Progenitor cell of endocrine pancreas (in vitro differentiated cells): ENCODE results near the gene RYR3. TPM values are rescaled to one million over a fixed set of nuclear protein-coding genes. Genes with fewer than 3 reads are reported as not detected.

Experiments used
- DNase-seq: peaks from one replicate; pipeline ENCODE4 v3.0.0; 2021; ENCODE audit warnings: low spot score; ENCODE audit not compliant: unreplicated experiment
- H3K27ac Mint-ChIP-seq: 2 replicates; pipeline ENCODE4 v1.8.0; 2021; ENCODE audit warnings: mild to moderate bottlenecking, moderate library complexity, mixed read lengths
- H3K27me3 Mint-ChIP-seq: 2 replicates; pipeline ENCODE4 v1.8.0; 2021; ENCODE audit warnings: mixed read lengths
- H3K36me3 Mint-ChIP-seq: 2 replicates; pipeline ENCODE4 v1.8.0; 2022; ENCODE audit warnings: mixed read lengths; ENCODE audit not compliant: insufficient read depth
- H3K4me1 Mint-ChIP-seq: 2 replicates; pipeline ENCODE4 v1.8.0; 2021; ENCODE audit warnings: low read depth, mixed read lengths
- H3K4me3 Mint-ChIP-seq: 2 replicates; pipeline ENCODE4 v1.8.0; 2021; ENCODE audit warnings: low read depth, mild to moderate bottlenecking, moderate library complexity, mixed read lengths
- H3K9me3 Mint-ChIP-seq: 2 replicates; pipeline ENCODE4 v1.8.0; 2021; ENCODE audit warnings: low read depth, mixed read lengths
- total RNA-seq: library from RNA; stranded (reverse); gene quantifications from 2 replicates; pipeline ENCODE4 v1.2.1, GENCODE V29; 2021
- TF ChIP-seq, protein P1 (sequence below): fragments of 200-600 bp; sonication (generic); IDR thresholded peaks from one replicate; pipeline ENCODE4 v1.5.0; 2021; ENCODE audit warnings: antibody characterized with exemption, mild to moderate bottlenecking; ENCODE audit not compliant: unreplicated experiment

Gene RYR3
- total RNA-seq, 1 donor from 2014 or later: 0.07 TPM

DNA sequence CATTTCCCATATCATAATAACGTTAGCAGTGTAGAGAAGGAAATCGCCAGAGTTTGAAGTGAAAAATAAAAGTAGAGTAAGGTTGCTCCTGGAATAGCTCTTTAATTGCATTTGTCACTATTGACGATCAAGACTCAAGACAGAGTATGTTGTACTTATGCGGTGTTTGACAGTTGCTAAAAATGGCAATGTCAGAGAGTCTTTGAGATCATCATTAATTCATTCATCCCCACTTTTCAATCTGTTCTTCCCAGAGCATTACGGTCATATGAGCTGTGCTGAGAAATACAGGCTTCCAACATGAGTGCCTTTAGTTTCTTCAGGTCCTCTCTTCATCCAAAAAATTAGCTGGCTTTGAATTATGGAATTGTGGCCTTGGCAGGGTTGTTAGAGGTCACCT lies 483.7 kb downstream of the RYR3 start:
- Mint-ChIP-seq H3K27ac (no peak overlapping the region), H3K4me1 (peaks cover 10% of the 10 kb centered on the region), H3K4me3 (no peak overlapping the region), H3K27me3 (no peaks in the 10 kb centered on the region), H3K9me3 (peaks cover 4% of the 10 kb centered on the region), H3K36me3 (no peaks in the 10 kb centered on the region)
- TF ChIP-seq, protein P1, sequence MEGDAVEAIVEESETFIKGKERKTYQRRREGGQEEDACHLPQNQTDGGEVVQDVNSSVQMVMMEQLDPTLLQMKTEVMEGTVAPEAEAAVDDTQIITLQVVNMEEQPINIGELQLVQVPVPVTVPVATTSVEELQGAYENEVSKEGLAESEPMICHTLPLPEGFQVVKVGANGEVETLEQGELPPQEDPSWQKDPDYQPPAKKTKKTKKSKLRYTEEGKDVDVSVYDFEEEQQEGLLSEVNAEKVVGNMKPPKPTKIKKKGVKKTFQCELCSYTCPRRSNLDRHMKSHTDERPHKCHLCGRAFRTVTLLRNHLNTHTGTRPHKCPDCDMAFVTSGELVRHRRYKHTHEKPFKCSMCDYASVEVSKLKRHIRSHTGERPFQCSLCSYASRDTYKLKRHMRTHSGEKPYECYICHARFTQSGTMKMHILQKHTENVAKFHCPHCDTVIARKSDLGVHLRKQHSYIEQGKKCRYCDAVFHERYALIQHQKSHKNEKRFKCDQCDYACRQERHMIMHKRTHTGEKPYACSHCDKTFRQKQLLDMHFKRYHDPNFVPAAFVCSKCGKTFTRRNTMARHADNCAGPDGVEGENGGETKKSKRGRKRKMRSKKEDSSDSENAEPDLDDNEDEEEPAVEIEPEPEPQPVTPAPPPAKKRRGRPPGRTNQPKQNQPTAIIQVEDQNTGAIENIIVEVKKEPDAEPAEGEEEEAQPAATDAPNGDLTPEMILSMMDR: no peak
- DNase-seq: no peak

DNA sequence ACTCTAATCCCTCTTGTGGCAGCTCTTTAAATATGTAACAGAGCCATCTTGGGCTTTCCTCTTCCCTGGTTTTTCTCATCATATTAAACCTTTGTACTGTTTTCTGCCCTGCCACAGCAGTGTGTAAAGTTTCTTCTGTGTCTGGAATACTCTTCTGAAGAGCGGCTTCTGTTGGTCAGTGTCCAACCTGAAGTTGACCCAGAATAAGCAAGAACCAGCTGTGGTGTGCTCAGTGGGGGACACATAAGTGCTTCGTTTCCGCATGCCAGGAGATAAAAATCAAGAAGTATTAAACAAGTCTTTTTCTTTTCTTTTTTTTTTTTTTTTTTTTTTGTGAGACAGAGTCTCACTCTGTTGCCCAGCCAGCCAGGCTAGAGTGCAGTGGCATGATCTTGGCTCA lies 484.3 kb downstream of the RYR3 start:
- no peak overlapping the region for H3K4me3 Mint-ChIP-seq

DNA sequence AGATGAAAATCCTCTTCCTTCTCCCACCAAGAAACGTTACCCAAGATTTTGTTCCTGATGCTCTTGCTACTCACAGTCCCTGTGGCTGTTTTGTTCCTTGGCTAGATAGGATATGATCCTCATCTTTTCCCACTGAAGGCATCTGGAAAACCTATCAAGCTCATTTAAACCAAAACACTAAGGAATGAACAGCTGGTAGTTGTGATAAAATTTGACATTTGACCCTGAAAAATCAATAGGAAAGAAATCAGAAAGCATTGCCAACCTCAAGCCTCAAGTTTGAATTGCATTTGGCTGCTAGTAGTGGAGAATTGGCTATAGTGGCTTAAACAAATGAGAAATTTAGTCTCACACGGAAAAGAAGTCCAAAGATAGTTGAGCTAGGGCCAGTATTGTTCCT lies 486.9 kb downstream of the RYR3 start:
- TF ChIP-seq, protein P1: no peak
- H3K27me3 Mint-ChIP-seq: no peaks in the 10 kb centered on the region
- no peak overlapping the region for H3K27ac Mint-ChIP-seq
- no peak overlapping the region for H3K4me3 Mint-ChIP-seq
- peaks cover 4% of the 10 kb centered on the region for H3K9me3 Mint-ChIP-seq
- peaks cover 10% of the 10 kb centered on the region for H3K4me1 Mint-ChIP-seq
- no peak for DNase-seq
- no peaks in the 10 kb centered on the region for H3K36me3 Mint-ChIP-seq

More for the DNA sequence above, 484.3 kb downstream of the RYR3 start:
- Mint-ChIP-seq H3K36me3 (no peaks in the 10 kb centered on the region), H3K4me1 (peaks cover 10% of the 10 kb centered on the region), H3K27ac (no peak overlapping the region), H3K9me3 (peaks cover 4% of the 10 kb centered on the region), H3K27me3 (no peaks in the 10 kb centered on the region)
- no peak for DNase-seq
- TF ChIP-seq, protein P1: no peak

DNA sequence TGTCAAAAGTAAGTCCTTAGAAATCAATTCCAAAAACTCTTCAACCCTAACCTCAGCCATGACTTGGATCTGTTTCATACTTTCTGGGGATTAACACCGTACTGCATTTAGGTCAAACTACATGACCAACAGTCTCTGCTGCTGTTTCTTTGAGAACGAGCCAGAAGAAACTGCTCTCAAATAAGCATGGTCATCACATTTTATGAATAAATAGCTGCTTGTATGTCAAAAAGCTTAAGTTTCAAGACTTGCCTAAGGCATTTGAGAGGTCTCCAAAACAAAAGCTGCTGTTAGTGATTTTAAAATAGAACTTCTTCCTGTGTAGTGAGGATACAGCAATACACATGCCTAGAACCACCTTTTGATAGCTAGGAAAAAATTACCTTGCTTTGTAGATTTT lies 491.2 kb downstream of the RYR3 start:
- TF ChIP-seq, protein P1: no peak
- peaks cover 4% of the 10 kb centered on the region for H3K9me3 Mint-ChIP-seq
- no peaks in the 10 kb centered on the region for H3K36me3 Mint-ChIP-seq
- H3K27ac Mint-ChIP-seq: no peak overlapping the region
- H3K4me3 Mint-ChIP-seq: no peak overlapping the region
- DNase-seq: no peak
- no peaks in the 10 kb centered on the region for H3K27me3 Mint-ChIP-seq
- peaks cover 10% of the 10 kb centered on the region for H3K4me1 Mint-ChIP-seq

DNA sequence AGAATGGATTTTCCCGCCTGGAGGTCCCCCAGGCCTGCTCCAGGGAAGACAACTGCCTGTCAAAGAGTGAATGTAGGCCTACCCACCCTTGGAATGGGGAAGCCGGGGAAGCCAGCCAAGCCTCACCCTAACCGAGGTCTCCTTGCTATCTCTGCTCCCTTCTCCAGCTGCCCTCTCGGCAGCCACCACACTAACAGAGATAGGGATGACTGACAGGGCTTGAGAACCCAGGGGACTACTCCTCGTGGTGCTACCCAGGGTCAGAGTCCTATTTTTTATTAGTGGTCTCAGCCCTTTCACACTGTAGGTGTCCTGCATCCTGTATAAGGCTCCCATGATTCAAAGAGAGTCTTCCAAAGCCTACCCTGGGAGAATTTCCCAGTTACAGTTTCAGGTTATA lies 496.9 kb downstream of the RYR3 start:
- Mint-ChIP-seq H3K4me1 (no peaks in the 10 kb centered on the region), H3K27me3 (no peaks in the 10 kb centered on the region), H3K27ac (no peak overlapping the region), H3K9me3 (no peaks in the 10 kb centered on the region), H3K4me3 (no peak overlapping the region), H3K36me3 (no peaks in the 10 kb centered on the region)
- TF ChIP-seq, protein P1: no peak
- no peak for DNase-seq
